HG03460 (cell line): ENCODE results near the gene PFAS.

Experiments used
- ATAC-seq: cut with Tn5 transposase; IDR thresholded peaks from one replicate; pipeline ENCODE4 v1.9.1; 2021; ENCODE audit not compliant: unreplicated experiment

The PFAS gene

GRCh38 chr17:8266648-8267479 lies 17.8 kb downstream of the PFAS start:
- ATAC-seq: no peak

- ATAC-seq: no peak
Measured at GRCh38 chr17:8267480-8268147, 18.5 kb downstream of the PFAS start.

GRCh38 chr17:8268550-8269298 lies 19.6 kb downstream of the PFAS start:
- ATAC-seq: no peak

- no peak for ATAC-seq
Measured at GRCh38 chr17:8272421-8272820, 23.3 kb downstream of the PFAS start.

- no peak for ATAC-seq
Measured at GRCh38 chr17:8273884-8274444, 24.9 kb downstream of the PFAS start.

GRCh38 chr17:8274816-8275215 lies 25.7 kb downstream of the PFAS start:
- no peak for ATAC-seq

- ATAC-seq: no peak
Measured at GRCh38 chr17:8275421-8276290, 26.6 kb downstream of the PFAS start.

GRCh38 chr17:8277317-8277716 lies 28.2 kb downstream of the PFAS start:
- ATAC-seq: no peak

- no peak for ATAC-seq
Measured at GRCh38 chr17:8282345-8282744, 33.3 kb downstream of the PFAS start.

- ATAC-seq: no peak
Measured at GRCh38 chr17:8283356-8283755, 34.3 kb downstream of the PFAS start.

- ATAC-seq: no peak
Measured at GRCh38 chr17:8284126-8284525, 35.0 kb downstream of the PFAS start.

GRCh38 chr17:8285270-8286181 lies 36.4 kb downstream of the PFAS start:
- no peak for ATAC-seq

- no peak for ATAC-seq
Measured at GRCh38 chr17:8287651-8288335, 38.7 kb downstream of the PFAS start.

- ATAC-seq: peak; percentile 72
Measured at GRCh38 chr17:8288336-8289102, 39.4 kb downstream of the PFAS start, which contains the start of gene RANGRF. Gene RANGRF, plus strand, starts transcription at chr17:8288670. Its CDS starts 119 bp downstream, at chr17:8288789.

- ATAC-seq: peak; percentile 56
Measured at GRCh38 chr17:8289103-8289397, 40.0 kb downstream of the PFAS start.

- ATAC-seq: no peak
Measured at GRCh38 chr17:8290043-8290442, 41.0 kb downstream of the PFAS start.

GRCh38 chr17:8292639-8293395 lies 43.7 kb downstream of the PFAS start:
- ATAC-seq: no peak
